ENCODE data around the gene LRRC25.

DNA sequence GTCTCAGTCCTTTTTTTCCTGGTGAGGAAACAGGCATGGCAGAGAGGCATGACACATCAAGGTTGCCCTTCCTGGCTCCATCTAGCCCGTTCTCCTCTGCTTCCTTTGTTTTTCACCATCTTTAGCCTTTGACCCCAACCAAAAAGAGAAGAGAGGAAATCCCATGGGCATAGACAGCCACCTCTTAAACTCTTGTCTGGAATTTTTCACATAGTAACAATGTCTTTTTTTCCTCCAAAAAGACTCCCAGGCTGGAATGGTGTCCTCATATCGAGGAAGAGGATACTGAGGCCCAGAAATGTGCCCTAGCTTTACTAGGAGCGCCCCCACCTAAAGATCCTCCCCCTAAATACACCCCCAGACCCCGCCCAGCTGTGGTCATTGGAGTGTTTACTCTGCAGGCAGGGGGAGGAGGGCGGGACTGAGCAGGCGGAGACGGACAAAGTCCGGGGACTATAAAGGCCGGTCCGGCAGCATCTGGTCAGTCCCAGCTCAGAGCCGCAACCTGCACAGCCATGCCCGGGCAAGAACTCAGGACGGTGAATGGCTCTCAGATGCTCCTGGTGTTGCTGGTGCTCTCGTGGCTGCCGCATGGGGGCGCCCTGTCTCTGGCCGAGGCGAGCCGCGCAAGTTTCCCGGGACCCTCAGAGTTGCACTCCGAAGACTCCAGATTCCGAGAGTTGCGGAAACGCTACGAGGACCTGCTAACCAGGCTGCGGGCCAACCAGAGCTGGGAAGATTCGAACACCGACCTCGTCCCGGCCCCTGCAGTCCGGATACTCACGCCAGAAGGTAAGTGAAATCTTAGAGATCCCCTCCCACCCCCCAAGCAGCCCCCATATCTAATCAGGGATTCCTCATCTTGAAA is 11.5 kb downstream of the LRRC25 start, which contains the start of gene GDF15:
- TF ChIP-seq, protein P1, sequence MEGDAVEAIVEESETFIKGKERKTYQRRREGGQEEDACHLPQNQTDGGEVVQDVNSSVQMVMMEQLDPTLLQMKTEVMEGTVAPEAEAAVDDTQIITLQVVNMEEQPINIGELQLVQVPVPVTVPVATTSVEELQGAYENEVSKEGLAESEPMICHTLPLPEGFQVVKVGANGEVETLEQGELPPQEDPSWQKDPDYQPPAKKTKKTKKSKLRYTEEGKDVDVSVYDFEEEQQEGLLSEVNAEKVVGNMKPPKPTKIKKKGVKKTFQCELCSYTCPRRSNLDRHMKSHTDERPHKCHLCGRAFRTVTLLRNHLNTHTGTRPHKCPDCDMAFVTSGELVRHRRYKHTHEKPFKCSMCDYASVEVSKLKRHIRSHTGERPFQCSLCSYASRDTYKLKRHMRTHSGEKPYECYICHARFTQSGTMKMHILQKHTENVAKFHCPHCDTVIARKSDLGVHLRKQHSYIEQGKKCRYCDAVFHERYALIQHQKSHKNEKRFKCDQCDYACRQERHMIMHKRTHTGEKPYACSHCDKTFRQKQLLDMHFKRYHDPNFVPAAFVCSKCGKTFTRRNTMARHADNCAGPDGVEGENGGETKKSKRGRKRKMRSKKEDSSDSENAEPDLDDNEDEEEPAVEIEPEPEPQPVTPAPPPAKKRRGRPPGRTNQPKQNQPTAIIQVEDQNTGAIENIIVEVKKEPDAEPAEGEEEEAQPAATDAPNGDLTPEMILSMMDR (IDR thresholded peaks at IDR 0.05): peak in 1 of 3 experiments; percentile 32
- TF ChIP-seq POLR2AphosphoS5 (IDR thresholded peaks at IDR 0.05; ENCODE audit: insufficient read depth in 1 of 2, low read depth in 1 of 2) (peak in 1 of 2 donors; percentile 77), POLR2A (IDR thresholded peaks at IDR 0.05) (peak in 1 of 2 donors; percentile 44)
